K562 treated with DMSO at 1 percent for 48 hours (cell line): Measurements from ENCODE around the gene LHX5. TPM values are rescaled to one million over a fixed set of nuclear protein-coding genes. Genes with fewer than 3 reads are reported as not detected.

Source experiments
- total RNA-seq: library from RNA; unstranded; fragments of 300-600 nt; gene quantifications from 2 replicates; pipeline ENCODE4 v1.2.3, GENCODE V29; 2022; ENCODE audit warnings: low replicate concordance; ENCODE audit errors: extremely low read depth

The LHX5 gene
- not detected in 2 replicates for total RNA-seq

DNA sequence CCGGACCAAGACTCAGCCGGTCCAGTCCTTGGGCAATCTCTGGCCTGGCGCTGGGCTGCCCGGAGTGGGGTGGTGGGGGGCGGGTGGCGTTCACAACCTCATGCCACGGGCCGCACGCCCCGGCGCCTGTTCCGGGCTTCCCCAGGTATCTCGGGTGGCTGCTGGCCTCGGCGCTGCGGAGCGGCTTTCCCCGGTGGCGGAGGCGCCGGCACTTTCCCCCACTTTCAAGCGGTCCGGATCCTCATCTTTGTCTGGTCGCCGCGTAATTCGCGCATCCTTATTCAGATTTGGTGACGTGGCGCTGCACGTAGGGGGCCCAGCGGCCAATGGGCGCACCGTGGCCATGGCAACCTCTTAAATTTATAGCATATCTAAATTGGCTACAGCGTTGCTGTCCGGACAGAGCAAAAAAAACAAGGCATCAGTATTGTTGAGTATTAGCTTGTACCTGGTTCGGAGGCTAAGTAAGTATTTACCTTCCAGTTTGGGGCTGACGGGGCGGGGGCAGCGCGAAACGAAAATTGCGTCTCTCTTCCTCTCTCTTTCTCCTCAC is at the start of gene LHX5:
Gene LHX5 (minus strand): TSS at position 253 of the 553 bp plus-strand sequence. CDS start 373 bp downstream, outside the sequence.

GRCh38 chr12:113422030-113422885 is 49.4 kb downstream of the LHX5 start, which contains the start of gene SDSL:
SDSL (plus strand) TSS chr12:113422380; CDS start chr12:113427983, 5,603 bp downstream.

Other genes with a start within 250 kb of the LHX5 start
- not detected in 2 replicates for gene SLC8B1, start 136.8 kb downstream of the LHX5 start, total RNA-seq
- gene PLBD2, start 113.3 kb downstream of the LHX5 start, total RNA-seq: not detected in 2 replicates
- gene SDS, start 68.0 kb downstream of the LHX5 start, total RNA-seq: not detected in 2 replicates
- gene SDSL, start 49.5 kb downstream of the LHX5 start, total RNA-seq: not detected in 2 replicates